Dermis blood vessel endothelial cell (primary cell): Measurements from ENCODE around the gene EPN3. TPM values are rescaled to one million over a fixed set of nuclear protein-coding genes. Genes with fewer than 3 reads are reported as not detected.

Experiments
- DNase-seq: peaks from one replicate; pipeline ENCODE4 v3.0.0; 2010
- total RNA-seq: library from RNA; depleted of rRNA; stranded (reverse); fragments of >200 nt; gene quantifications from 2 replicates; pipeline ENCODE4 v1.2.3, GENCODE V29; 2014

The EPN3 gene
- total RNA-seq, 1 donor from 2014 or later, result under 0.01 TPM

DNA sequence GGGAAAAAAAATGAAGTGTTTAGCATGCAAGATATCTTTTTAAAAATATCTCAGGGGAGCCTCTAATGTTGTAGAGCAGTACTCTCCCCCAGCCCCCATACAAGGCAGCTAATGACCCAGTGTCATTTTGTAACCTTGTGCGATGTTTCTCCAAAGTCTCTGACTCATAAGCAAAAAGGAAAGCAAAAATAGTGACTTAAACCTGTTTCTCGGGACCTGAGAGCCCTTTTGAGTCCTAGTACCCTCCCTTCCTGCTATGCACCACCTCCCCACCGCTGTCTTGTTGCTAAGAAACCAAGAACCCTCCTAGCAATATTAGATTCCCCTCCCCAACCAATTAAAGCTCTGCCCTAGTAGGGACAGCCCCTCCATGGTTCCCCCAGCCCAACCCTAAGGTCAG lies 21.5 kb upstream of the EPN3 start:
- no peak for DNase-seq

- DNase-seq, result no peak
These were observed 19.0 kb upstream of the EPN3 start for GRCh38 chr17:50513495-50513894.

DNA sequence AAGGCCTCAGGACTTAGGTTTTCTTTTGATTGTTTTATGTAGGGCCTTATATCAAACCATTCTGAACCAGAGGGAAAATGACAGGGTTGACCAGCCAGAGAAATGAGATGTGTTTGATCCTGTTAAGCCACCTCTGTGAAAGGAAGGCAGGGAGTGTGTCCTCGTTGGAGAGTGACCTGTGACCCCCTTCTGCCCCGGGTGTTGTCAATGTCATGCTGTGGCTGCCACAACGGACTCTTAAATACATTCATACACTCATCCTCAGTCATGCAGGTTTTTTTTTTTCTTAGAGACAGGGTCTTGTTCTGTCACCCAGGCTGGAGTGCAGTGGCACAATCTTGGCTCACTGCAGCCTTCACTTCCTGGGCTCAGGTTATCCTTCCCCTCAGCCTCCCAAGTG lies 18.1 kb upstream of the EPN3 start:
- DNase-seq, result no peak

GRCh38 chr17:50514936-50515702 lies 17.4 kb upstream of the EPN3 start:
- no peak for DNase-seq

DNA sequence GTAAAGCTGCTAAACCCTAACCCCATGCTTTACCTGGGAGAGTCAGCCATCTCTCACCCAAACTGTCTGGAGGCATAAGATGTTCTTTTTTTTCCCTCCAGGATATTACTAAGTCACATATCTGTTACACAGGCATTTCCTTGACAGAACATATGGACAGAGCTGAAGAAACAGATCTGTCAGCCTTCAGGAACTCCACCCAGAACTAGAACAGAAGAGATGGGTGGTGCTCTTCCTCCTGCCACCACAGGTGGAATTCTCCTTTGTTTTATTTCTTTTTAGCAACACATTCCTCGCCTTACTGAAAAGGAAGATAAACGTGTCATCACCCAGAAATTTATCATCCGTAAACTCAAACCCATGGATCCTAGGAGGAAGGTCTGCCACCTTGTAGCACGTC lies 15.5 kb upstream of the EPN3 start:
- DNase-seq, result peak; percentile 40

DNA sequence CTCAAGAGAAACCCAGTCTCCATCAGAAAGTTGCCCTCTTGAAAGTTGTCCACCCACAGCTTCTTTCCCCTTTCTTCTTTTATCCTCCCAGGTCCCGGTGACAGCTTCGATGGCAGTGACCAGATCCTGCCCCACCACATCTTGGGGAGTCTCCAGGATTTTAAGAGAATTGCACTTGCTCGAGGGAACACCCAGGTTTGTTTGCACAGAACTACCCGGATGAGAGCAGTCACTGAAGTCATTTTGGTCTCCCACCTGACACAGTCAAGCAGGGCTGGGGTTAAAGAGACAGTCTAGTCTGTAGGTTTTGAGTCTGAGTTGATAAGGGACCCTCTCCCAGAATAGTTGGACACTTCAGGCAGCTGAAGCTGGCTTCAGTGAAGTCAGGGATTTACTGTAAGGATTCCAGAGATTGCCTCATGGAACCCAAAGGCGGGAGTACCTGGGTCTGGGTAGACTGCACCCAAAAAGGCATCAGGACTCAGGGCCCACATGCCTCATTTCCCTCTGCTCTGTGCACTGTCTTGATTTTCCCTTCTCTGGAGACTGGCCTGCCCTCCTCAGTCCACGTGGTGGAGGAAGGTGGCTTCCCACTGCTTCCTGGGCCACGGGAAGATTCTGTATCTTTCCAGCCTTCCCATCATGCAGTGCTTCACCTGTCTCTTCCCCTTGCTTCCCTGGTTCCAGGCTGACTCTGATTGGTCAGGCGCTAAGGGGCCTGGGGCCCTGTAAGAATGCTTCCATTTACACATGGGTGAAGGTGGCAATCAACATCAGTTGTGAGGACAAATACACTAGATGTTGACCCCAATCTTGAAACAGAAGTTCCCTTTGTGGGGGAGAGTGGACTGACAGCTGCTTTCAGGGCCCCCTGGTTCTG lies 14.8 kb upstream of the EPN3 start:
- no peak for DNase-seq

GRCh38 chr17:50518384-50519023 lies 14.0 kb upstream of the EPN3 start:
- no peak for DNase-seq

- peak; percentile 50 for DNase-seq
These were observed 13.2 kb upstream of the EPN3 start for GRCh38 chr17:50519141-50519834.

GRCh38 chr17:50520483-50520882 lies 12.1 kb upstream of the EPN3 start:
- no peak for DNase-seq

DNA sequence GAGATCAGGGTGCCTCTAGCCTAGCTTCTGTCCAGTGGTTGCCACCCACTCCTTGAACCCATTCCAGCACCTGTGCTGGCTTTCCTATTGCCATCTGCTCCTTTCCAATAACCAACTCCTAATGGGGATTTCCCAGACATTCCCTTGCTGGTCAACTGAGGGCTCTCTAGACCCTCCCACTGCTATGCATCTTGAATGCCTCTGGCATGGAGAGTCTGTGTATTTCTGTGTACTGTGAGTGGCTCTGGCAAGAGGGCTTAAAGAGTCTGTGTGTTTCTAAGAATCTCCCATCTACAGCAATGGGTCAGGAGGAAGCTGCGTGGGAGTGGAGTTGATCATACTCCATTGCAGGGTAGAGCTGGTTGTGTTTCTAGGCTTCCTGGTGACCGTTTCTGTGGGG lies 11.0 kb upstream of the EPN3 start:
- no peak for DNase-seq

GRCh38 chr17:50522766-50523165 lies 9.8 kb upstream of the EPN3 start:
- no peak for DNase-seq

DNA sequence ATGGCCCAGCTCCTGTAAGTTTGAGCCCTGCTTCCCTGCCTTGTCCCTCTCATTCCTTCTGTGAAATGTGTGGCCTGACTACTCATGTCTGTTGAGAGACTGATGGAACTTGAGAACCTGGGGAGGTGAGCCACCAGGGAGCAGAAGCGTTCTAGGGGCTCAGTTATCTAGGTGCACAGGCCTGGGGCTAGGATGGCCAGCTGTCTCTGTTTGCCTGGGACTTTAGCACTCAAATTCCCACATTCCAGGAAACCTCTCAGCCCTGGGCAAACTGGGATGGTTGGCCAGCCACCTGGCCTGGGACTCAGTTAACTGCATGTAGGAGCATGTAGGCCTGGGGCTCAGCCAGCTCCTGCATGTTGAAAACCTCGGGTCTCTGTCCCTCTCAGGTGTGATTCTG lies 9.3 kb upstream of the EPN3 start:
- DNase-seq, result no peak

DNA sequence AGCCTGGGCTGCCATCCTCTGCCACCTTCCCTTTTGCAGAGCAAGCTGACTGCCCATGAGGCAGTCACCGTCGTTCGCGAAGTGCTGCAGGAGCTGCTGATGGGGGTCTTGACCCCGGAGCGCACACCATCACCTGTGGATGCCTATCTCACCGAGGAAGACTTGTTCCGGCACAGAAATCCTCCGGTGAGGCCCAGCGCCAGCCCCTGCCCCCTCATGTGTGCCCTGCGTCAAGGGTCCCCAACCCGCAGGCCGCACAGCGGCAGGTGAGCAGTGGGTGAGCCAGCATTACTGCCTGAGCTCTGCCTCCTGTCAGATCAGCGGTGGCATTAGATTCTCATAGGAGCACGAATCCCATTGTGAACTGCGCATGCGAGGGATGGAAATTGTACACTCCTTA lies 7.7 kb upstream of the EPN3 start:
- no peak for DNase-seq

DNA sequence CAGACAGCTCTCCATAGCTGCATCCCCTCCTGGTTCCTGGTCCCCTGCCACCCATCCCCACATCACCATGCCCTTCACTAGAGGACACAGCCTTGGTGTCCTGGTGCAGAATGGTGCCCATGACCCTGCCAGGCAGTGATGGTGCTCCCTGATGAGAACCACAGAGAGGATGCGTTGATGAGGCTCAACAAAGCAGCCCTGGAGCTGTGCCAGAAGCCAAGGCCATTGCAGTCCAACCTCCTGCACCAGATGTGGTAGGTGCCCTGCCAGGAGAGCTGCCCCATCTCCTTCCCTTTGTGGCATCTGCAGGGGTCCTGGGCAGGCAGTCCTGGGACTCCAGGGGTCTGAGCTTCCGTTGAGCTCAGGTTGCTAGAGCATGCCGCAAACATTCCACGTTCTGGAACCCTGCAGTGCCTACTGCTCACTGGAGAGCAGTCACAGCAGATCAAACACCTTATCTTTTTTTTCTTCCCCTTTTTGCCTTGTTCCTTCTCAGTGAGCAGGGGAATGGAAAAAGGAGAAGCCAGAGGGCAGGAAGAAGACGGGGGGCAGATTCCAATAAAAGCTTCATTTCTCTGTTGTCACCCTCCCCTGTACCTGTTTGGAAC lies 5.3 kb upstream of the EPN3 start:
- no peak for DNase-seq

GRCh38 chr17:50527949-50528474 lies 4.5 kb upstream of the EPN3 start:
- DNase-seq, result no peak

- DNase-seq, result no peak
These were observed 2.7 kb upstream of the EPN3 start for GRCh38 chr17:50529849-50530248.

GRCh38 chr17:50531428-50532025 lies 1.0 kb upstream of the EPN3 start:
- no peak for DNase-seq

GRCh38 chr17:50533185-50533584 lies 650 bp downstream of the EPN3 start:
- DNase-seq, result no peak

DNA sequence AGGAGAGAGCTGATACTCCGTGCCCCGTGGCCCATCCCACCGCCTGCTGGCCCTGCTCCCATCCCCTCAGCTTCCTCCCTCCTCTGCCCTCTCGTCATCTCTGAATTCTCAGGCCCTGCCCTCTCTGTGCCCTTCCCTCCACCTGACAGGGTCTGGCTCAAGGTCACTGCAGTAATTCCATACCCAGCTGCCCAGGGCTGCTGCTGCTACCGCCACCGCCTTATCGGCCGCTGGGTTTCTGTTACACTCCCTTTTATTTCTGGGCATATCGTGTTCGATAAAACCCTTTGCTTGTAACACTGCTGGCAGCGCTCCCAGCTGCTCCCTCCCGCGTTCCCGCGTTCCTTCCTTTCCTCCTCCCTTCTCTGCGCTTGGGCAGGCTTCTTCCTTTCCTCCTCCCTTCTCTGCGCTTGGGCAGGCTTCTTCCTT lies 1.2 kb downstream of the EPN3 start:
- no peak for DNase-seq

DNA sequence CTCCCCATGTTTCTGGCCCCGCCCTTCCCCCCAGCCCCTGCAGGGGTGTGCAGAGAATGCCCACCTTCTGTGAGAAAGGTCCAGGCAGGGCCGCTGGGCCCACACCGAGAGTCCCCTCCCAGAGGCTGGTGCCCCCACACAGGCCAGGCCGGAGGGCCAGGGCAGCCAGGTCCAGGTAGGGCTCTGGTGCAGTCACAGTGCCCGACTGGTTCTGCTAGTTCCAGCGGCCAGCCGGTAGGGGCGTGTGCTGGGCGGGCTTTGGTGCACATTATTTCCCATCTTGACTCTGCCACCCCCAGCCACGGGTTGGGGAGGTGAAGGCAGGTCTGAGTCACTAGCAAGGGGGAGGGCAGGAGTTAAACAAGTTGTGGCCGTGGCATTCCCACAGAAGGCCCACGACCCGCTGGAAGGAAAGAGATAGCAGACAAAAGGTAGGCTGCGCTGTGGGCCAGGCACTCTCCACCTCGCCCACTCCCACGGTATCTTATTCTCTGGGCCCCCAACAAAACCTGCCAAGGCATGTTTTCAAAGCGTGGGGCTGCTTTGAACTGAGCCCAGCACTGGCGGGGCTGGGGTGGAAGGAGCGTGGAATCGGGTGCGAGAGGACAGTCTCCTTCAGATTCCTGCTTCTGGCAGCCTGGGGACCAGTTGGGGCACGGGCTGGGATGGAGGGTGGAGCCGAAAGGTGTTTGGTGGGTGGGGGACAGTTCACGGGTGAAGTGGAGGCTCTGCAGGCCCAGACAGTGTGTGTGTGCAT lies 1.9 kb downstream of the EPN3 start:
- DNase-seq, result peak; percentile 24

GRCh38 chr17:50534979-50535326 lies 2.4 kb downstream of the EPN3 start:
- no peak for DNase-seq
